ENCODE measurements around the gene TSEN34.

The TSEN34 gene

GRCh38 chr19:54155694-54156093 is 35.4 kb upstream of the TSEN34 start:
- TF ChIP-seq, protein P1, sequence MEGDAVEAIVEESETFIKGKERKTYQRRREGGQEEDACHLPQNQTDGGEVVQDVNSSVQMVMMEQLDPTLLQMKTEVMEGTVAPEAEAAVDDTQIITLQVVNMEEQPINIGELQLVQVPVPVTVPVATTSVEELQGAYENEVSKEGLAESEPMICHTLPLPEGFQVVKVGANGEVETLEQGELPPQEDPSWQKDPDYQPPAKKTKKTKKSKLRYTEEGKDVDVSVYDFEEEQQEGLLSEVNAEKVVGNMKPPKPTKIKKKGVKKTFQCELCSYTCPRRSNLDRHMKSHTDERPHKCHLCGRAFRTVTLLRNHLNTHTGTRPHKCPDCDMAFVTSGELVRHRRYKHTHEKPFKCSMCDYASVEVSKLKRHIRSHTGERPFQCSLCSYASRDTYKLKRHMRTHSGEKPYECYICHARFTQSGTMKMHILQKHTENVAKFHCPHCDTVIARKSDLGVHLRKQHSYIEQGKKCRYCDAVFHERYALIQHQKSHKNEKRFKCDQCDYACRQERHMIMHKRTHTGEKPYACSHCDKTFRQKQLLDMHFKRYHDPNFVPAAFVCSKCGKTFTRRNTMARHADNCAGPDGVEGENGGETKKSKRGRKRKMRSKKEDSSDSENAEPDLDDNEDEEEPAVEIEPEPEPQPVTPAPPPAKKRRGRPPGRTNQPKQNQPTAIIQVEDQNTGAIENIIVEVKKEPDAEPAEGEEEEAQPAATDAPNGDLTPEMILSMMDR (IDR thresholded peaks at IDR 0.05; ENCODE audit: insufficient read depth, low read depth, low read length, missing control alignments) = no peak
- DNase-seq (ENCODE audit: low read depth) = no peak

DNA sequence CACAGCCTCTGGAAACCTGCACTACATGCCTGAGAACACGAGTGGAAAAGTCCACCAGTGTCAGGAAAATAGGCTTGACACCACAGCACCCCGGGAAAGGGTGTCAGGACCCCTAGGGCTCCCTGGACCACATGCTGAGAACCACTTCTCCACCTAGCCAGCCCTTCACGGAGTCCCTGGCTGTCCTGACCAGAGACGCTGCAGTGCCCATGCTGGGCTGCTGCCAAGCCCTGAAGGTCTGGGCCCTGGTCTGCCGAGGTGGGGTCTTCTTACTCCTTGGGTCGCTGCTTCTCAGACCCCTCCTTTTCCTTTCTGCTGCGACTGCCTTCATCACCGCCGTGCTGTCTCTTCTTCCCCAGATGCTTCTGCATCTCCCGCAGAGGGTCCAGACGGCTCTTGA is 34.6 kb upstream of the TSEN34 start:
- no peak overlapping the region for H3K4me3 ChIP-seq (ENCODE audit: low read length)
- TF ChIP-seq, protein P1 (IDR thresholded peaks at IDR 0.05; ENCODE audit: insufficient read depth, low read depth, low read length, missing control alignments) = no peak
- DNase-seq (ENCODE audit: low read depth) = no peak

More at GRCh38 chr19:54155694-54156093, 35.4 kb upstream of the TSEN34 start:
- no peak overlapping the region for H3K4me3 ChIP-seq (ENCODE audit: low read length)

DNA sequence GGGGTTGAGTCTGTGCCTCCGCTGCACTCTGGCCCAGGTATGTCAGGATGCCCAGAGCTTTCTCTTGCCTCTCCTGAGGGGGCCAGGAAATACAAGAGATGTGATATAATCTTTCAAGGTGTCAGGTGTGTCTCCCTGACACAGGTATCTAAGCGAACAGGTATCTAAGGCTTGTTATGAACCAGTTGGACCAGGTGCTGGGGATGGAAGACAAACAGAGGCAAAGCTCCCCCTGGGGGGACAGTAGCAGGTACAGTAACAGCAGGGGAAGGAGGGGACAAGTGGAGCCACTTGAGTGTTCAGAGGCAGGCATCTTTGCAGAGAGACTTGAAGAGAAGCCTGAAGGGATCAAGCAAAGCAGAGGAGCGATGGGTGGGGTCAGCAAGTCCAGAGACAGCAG is 34.2 kb upstream of the TSEN34 start:
- DNase-seq (ENCODE audit: low read depth) = no peak
- no peak overlapping the region for H3K4me3 ChIP-seq (ENCODE audit: low read length)
- TF ChIP-seq, protein P1 (IDR thresholded peaks at IDR 0.05; ENCODE audit: insufficient read depth, low read depth, low read length, missing control alignments) = no peak

GRCh38 chr19:54158812-54159351 is 32.2 kb upstream of the TSEN34 start:
- H3K4me3 ChIP-seq (ENCODE audit: low read length) = peak overlapping the region; percentile 89
- TF ChIP-seq, protein P1 (IDR thresholded peaks at IDR 0.05; ENCODE audit: insufficient read depth, low read depth, low read length, missing control alignments) = no peak
- no peak for DNase-seq (ENCODE audit: low read depth)

- DNase-seq (ENCODE audit: low read depth) = peak; percentile 100
- TF ChIP-seq, protein P1 (IDR thresholded peaks at IDR 0.05; ENCODE audit: insufficient read depth, low read depth, low read length, missing control alignments) = no peak
- peak within 1 kb of the TSS; percentile 89 for H3K4me3 ChIP-seq (ENCODE audit: low read length)
These were observed 31.5 kb upstream of the TSEN34 start, which contains the start of gene LENG1 for GRCh38 chr19:54159352-54160181. Gene LENG1 (minus strand): TSS chr19:54159721. CDS start chr19:54159695, 26 bp downstream.

- H3K4me3 ChIP-seq (ENCODE audit: low read length) = peak overlapping the region; percentile 63
- TF ChIP-seq, protein P1 (IDR thresholded peaks at IDR 0.05; ENCODE audit: insufficient read depth, low read depth, low read length, missing control alignments) = no peak
- DNase-seq (ENCODE audit: low read depth) = no peak
These were observed 30.8 kb upstream of the TSEN34 start for GRCh38 chr19:54160182-54160811.

Measured in epithelial cell of esophagus (primary cell).